HG03025 (cell line): ENCODE data around the gene MORN5.

Source experiments
- ATAC-seq: cut with Tn5 transposase; IDR thresholded peaks from one replicate; pipeline ENCODE4 v1.9.1; 2021; ENCODE audit warnings: mild to moderate bottlenecking, moderate library complexity; ENCODE audit not compliant: unreplicated experiment, low FRiP score

MORN5 gene

GRCh38 chr9:122212473-122213004, 52.8 kb downstream of the MORN5 start:
- ATAC-seq: no peak

- ATAC-seq: no peak
Observed at GRCh38 chr9:122213102-122213588, 53.4 kb downstream of the MORN5 start.

- ATAC-seq: no peak
Observed at GRCh38 chr9:122213589-122214413, 54.1 kb downstream of the MORN5 start.

- no peak for ATAC-seq
Observed at GRCh38 chr9:122214507-122214906, 54.8 kb downstream of the MORN5 start.

GRCh38 chr9:122215663-122216062, 56.0 kb downstream of the MORN5 start:
- no peak for ATAC-seq

- ATAC-seq: no peak
Observed at GRCh38 chr9:122216138-122216797, 56.6 kb downstream of the MORN5 start.

- ATAC-seq: no peak
Observed at GRCh38 chr9:122216798-122217418, 57.2 kb downstream of the MORN5 start.

- no peak for ATAC-seq
Observed at GRCh38 chr9:122217640-122218039, 57.9 kb downstream of the MORN5 start.

- no peak for ATAC-seq
Observed at GRCh38 chr9:122218071-122218934, 58.6 kb downstream of the MORN5 start.

- no peak for ATAC-seq
Observed at GRCh38 chr9:122218935-122219855, 59.5 kb downstream of the MORN5 start.

- ATAC-seq: no peak
Observed at GRCh38 chr9:122219856-122220672, 60.4 kb downstream of the MORN5 start.

GRCh38 chr9:122220673-122221182, 61.0 kb downstream of the MORN5 start:
- ATAC-seq: no peak

- no peak for ATAC-seq
Observed at GRCh38 chr9:122221183-122221811, 61.6 kb downstream of the MORN5 start.

GRCh38 chr9:122222791-122223190, 63.1 kb downstream of the MORN5 start:
- ATAC-seq: no peak

GRCh38 chr9:122223435-122223834, 63.7 kb downstream of the MORN5 start:
- ATAC-seq: no peak

GRCh38 chr9:122225312-122226141, 65.8 kb downstream of the MORN5 start:
- no peak for ATAC-seq
